HG02943 (cell line): ENCODE measurements around the gene EPB41.
A peak's percentile ranks its signal among the peaks of the same experiment; 100 is the strongest.

Source experiments
- ATAC-seq: cut with Tn5 transposase; IDR thresholded peaks from one replicate; pipeline ENCODE4 v1.9.1; 2021; ENCODE audit warnings: mild to moderate bottlenecking, low read depth, moderate library complexity; ENCODE audit not compliant: unreplicated experiment

The EPB41 gene

DNA sequence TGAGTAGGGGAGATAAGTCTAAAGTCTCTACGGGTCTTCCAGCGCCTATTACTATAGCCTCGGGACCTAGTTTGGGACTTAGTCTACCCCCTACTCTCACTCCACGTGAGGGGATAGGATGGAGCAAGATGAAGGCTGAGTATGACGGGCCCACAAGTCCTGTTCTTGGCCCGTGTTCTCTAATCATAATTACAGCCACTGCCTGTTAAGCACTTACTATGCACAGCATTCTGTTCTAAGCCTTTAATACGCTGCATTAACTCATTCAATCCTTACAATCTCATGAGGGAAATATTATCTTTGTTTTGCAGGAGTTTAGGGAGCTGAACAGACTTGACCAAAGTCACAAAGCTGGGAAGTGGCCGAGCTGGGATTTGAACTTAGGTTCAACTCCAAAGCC is 23.9 kb upstream of the EPB41 start:
- ATAC-seq, result no peak

DNA sequence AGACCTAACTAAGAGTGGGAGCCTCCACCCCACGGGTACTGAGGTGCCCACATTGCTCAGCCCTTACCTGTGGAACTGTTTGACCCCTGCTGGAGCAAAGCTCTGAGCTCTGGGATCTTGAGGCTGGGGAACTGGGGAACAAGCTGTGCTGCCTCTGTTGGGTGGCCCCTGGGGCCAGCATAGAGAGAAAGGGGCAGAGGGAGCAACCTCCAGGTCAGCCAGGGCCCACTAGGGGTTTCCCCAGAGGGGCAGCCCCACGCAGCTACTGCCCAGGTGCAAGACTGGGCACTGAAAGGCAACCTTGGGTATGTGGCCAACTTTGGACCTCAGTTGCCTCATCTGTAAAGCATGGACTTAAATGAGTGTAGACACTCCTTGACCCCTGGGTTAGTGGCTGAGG is 23.5 kb upstream of the EPB41 start:
- no peak for ATAC-seq

DNA sequence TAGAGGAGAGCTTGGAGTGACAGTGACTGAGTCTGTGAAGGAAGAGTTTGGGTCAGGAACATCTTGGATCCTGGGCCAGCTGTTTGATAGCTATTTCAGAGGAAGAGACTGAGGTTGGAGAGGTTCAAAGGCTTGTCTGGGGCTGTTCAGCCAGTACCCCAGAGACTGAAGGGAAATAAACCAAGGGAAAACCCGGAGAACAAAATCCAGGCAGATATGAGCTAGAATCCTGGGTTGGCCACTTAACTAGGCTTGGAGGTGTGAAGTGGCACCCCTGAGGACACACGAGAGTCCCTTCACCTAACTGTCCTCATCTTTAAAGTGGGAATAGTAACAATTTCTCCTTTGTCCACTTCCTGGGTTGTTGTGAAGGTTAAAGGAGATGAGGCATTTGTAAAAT is 23.1 kb upstream of the EPB41 start:
- ATAC-seq, result no peak

DNA sequence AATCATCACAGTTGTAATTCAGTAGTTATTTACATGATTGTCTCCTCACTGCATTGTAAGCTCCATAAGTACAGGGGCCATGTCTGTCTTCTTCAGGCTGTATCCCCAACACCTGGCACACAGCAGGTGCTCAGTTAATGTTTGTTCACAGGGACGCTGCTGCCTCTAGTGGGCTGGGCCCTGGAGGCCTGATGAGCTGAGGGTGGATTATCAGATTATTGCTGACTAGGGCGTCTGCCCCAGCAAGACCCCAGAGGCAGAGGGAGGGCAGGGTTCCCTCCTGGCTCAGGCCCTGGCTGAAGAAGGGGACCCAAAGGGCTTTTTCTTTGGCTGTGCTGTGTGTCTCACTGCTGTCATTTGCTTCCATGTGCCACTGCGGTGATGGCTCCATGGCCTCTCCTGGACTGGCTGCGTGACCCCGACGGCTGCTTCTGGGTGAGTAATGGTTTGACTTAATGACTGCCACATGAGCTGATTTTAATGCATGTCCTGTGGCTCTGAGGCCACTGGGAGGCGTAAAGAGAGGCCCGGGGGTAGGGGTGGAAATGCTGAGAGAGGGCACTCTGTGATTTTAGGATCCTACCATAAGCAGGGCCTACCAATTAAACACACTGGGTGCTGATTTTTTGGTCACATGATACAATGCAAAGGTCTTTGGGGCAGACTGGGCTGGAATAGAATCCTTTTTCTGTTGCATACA is 20.8 kb upstream of the EPB41 start:
- no peak for ATAC-seq

DNA sequence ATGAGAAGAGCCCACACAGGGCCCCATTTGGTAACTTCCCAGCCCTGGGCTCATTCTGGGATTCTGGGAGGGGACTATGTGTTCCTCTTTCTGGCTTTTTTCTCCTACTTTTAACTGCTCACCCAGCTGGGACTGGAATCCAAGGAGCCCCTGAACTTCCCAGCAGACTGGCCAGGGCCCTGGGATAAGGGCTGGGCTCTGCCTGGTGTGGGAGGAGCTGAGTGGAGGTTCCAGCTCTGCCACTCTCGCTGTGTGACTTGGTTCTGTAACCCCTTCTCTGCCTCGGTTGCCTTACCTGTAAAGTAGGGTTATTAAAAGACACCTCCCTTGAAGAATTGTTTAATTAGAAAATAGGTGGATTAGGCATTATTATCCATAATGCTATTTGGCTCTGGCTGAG is 19.6 kb upstream of the EPB41 start:
- no peak for ATAC-seq

DNA sequence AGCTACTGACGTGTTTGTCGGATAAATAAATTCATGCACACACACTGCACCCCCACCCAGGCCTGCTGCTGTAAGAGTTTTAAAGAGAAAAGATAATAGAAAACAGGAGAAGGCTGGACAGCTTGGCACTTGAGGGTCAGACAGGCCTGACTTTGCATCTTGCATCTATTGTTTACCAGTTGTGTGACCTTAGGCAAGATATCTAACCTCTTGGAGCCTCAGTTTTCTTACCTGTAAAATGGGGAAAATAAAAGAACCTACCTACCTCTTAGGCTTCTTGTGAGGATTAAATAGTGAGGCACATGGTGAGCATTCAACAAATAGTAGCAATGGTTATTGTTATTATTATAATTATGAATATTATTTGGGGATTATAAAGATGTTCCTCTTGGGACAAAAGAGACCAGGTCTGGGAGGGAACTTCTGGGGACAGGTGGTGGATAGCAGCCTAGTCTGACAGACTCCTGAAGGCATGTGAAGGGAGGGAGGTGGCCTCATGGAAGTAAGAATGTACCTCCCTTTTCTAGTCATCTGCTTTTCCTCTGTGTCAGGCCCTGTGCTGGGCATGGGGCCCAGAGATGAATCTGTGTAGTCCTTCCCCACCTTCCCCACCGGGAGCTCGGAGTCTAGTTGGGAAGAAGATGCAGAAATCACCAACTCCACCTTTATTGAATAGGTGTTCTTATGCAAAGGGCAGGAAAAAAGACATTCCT is 18.3 kb upstream of the EPB41 start:
- no peak for ATAC-seq

DNA sequence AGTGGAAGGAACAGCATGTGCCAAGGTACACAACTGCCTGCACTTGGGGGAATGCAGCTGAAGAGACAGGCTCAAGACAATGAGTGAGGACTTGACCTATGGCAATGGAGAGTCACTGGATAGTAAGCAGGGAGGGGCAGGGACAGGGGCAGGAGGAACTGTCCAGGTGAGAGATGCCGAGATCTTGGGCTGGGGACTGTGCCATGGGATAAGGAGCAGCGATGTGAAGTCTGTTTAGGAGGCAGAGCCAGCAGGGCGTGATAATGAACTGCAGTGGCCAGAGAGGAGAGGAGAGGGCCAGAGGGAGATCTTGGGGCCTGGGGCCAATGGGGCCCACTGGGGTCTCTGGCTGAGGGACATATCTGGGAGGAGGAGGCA is 17.8 kb upstream of the EPB41 start:
- no peak for ATAC-seq

DNA sequence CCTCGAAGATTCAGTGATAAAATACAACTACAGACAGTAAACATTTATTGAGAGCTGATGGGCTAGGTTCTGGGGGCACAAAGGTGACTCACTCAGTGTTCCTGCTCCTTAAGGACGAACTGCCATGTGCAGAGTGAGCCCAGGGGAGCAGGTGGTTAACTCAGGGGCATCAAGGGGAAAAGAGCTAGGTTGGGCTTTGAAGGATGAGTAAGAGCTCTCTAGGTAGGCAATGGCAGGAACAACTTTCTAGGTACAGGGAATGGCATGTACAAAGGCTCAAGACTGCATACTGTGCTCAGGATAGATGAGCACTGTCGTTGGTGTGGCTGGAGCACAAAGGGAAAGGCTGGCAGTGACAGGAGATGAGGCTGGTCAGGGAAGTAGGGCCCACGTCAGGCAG is 16.6 kb upstream of the EPB41 start:
- no peak for ATAC-seq

DNA sequence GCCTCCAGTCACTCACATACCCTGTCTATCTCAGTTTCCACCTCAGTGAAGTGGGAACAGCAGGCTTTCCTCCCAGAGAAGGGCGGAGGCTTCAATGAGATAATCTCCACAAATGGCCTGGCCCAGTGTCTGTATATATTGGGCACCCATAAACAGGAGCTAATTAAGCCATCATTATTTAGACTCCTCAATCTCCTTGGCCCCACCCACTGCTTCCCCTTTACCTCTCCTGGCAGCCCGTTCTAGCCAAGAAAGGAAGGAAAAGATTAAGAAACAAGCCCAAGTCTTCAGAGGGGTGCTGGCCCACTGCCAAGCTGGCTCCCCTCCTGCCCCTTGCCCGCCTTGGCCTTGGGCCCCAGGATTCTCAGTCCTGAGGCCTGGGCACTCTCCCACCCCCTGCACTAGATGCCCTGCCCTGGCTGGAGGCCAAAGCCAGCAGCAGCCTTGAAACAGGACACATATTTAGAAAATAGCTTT is 15.9 kb upstream of the EPB41 start:
- ATAC-seq, result no peak

DNA sequence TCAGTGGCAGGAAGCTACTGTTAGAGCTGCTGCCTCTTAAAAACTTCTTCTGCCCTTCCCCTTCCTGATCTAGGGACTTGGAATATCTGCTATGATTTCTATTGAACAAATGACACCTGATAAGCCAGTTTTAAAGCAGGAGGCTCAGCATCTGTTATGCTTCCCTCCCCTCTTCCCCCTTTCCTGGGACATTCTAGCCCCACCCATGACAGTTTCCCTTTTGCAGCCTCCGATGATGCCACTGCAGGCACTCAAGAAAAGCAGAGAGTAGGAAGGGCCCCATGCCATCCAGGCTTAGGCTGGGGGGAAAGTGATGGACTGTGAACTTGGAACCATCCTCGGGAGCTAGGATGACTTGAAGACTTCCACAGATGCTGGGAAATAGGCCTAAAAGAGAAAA is 15.1 kb upstream of the EPB41 start:
- ATAC-seq, result no peak

DNA sequence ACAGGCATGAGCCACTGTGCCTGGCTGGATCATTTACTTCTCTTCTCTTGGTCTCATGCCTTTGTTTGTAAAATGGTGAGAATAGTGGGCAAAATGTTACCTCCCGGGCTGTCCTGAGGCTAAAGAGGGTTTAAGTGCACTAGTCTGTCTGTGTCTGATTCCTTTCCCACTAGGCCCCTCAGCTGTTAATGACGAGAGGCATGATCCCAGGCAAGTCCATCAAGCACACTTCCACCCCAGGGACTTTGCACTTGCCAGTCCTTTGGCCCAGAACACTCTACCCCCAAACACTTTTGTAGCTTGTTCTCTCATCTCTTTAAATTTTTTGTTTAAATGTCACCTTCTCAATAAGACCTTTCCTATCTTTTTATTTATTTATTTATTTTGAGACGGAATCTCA is 13.8 kb upstream of the EPB41 start:
- ATAC-seq, result no peak

DNA sequence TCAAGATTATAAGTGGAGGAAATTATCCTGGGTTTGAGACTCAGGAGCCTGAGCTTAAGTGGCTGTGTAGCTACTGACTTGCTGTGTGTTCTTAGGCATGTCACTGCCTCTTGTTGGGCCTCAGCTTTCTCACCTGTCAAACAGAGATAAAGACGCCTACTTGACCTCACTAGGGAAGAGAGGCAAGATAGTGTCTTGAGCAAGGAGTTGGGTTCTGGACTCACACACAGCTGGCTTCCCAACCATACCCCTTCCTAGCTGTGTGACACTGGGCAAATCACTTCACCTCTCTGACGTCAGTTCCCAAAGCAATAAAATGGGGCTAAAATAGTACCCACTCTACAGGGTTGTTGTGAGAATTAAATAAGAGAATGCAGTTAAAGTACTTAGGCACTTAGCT is 11.6 kb upstream of the EPB41 start:
- no peak for ATAC-seq

DNA sequence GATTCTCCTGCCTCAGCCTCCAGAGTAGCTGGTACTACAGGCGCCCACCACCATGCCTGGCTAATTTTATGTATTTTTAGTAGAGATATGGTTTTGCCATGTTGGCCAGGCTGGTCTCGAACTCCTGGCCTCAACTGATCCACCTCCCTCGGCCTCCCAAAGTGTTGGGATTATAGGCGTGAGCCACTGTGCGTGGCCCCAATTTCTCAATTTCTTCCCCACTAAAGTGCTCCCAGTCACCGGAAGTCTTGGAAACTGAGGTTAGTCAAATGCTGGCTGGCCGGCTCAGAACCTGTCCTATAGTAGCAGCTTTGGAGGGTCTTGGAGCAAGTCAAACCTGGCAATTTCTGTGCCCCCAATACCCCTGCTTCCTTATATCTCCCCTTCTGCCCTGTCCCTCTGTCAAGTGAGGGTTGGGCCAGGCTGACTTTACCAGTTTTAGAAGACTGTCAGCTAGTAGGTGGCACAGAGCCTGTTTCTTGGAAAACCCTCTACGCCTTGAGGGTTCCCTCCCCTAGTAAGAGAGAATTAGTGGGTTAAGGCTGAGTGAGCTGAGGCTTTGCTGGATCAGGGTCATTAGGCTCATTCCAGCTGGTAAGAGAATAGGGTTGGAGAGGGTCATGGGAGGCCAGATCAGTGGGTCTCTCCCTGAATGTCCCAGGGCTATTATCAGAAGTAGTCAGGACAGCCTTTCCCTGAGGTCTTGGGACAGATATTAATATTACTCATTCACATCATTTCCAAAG is 8.3 kb upstream of the EPB41 start:
- no peak for ATAC-seq

DNA sequence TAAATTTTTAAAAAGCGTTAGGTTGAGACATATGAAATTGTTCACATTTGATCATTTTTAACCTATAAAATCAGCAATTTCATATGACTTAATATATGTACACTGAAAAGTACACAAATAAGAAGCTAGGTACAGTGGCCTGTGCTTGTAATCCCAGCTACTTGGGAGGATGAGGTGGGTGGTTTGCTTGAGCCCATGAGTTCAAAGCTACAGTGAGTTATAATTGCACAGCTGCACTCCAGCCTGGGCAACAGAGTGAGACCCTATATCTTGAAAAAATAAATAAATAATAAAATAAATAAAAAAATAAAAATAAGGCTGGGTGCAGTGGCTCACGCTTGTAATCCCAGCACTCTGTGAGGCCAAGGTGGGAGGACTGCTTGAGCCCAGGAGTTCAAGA is 5.2 kb upstream of the EPB41 start:
- ATAC-seq, result no peak

DNA sequence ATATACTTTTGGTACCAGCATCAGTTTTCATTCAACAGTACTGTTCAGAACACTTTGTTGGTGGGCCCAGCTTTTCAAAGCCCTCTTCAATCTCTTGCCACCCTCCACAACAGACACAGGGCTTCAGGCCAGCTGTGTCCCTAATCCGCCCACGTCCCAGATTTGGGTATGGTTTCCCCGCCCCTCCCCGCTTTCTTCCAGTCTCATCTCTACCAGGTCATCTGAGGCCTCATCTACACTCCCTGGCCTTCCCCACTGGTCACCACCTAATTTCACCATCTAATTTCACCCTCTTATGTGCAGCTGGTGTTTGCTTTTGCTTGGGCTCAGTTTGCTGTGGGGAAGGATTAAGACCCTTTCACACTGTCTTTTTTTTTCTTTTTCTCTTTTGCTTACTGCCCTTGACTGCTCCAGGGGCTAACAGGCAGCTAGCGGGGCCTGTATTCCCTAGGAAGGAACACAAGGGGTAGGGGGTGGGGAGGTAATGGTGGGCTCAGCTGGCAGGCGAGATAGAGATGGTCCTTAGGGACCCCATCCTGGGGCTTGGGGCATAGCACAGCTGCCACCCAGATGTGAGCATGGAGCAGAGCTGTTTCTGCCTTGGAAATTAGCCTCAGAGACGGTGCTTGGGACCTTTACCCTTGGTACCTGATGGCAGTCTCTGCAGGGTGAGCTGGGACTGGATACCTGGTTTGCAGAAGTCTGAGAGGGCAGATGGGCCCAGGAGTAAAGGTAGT is 3.8 kb upstream of the EPB41 start:
- no peak for ATAC-seq

DNA sequence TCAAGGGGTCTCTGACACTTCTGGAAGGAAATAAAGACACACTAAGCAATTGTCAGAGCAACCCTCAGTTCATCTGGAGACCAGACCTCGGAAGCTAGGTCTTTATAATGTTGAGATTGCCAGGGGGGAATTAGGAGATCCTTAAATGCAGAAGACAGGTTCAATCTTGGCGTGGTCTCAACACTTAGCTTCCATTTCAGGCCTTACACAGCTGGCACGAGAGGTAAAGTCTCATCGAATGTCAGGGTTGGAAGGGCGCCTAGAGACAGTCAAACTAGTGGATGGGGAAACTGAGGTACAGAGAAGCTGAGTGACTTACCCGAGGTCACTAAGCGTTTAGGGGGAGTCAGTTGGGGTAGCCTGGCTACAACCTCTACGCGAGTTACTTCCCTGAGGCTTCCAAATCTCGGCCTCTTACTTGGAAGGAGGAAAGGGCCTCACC is 562 bp upstream of the EPB41 start:
- ATAC-seq, result no peak

DNA sequence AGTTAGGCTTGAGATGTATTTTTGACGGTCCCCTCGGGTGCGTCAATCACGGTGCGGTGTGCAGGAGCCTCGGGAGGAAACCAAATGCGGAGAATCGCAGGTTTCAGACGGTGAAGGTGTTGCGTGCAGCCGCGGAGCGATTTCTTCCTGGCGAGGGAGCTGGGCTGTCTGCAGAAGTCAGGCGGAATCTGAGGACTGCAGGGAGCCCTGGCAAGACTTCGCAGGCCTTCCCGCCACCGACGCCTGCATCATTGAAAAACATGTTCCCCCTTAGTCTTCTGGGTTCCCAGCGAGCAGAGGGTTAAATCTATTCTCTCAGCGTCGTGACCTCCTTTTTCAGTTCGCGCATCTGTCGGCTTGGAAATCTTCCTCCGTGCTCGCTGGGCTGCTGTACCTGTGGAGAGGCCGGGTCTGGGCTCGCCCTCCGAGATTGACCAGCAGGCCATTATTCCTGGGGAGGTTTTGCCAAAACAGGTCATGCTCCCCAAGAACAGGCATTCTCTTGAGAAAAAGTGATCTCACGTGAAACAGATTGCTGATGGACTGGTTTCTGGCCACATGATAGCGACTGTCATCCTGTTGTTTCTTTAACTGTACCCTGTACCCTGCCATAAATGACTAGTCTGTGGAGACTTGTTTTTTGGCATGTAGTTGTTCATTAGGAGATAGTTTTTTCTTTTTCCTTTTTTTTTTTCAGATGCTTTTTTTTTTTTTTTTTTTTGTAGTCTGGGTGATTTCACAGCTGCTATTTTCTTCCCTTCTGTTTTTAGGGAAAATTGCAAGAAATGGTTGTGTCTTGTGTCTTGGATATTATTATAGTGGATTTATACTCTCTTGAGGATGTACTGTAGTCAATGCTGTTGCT is 894 bp downstream of the EPB41 start:
- ATAC-seq, result peak; percentile 9

DNA sequence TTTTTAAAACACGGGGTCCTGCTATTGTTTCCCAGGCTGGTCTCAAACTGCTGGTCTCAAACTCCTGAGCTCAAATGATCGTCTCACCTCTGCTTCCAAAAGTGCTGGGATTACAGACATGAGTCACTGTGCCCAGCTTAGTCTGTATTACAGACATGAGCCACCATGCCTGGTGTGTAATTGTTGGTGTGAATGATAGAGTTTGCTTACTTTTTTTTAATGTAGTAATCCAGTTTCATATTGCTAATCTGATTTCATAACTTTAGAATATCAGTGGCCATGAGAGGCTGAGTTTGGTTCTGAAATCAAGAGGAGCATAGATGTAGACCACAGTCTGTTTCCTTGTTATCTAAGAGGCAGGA is 3.4 kb downstream of the EPB41 start:
- ATAC-seq, result no peak

DNA sequence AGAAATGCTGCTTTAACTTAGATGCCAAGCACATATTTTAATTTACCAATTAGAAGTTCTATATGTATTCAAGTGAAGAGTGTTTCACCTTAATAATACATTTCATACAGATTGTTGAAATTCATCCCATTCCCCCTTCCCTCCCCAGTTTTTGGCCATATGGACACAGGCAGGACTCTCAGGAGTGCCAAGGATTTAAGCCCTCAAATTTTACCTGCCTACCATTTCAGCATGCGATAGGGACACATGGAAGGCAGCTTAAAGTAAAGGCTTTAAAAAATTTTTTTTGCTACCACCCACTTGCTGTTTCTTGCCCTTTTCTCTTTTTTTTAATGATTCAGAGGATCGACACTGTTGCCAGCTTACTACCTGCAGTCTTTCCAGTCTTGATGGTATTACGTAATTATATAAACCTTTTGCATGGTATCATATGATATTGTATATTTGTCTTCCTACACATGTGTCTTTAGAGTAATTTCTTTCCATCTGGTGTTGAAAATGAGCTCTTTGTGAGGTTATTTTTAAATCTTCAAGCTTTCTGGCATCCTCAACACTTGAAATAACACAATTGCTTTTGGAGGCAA is 7.0 kb downstream of the EPB41 start:
- no peak for ATAC-seq
